Kidney capillary endothelial cell (primary cell): ENCODE results near the gene NR1H4.
"Not testable (repeated sequence)": the region's sequence is repeated elsewhere in the genome, so short reads cannot be mapped to it uniquely, and the experiment has no call there.

Experiments
- DNase-seq: peaks from one replicate; pipeline ENCODE4 v3.0.0-alpha.2; 2018; ENCODE audit warnings: low spot score

The NR1H4 gene

DNA sequence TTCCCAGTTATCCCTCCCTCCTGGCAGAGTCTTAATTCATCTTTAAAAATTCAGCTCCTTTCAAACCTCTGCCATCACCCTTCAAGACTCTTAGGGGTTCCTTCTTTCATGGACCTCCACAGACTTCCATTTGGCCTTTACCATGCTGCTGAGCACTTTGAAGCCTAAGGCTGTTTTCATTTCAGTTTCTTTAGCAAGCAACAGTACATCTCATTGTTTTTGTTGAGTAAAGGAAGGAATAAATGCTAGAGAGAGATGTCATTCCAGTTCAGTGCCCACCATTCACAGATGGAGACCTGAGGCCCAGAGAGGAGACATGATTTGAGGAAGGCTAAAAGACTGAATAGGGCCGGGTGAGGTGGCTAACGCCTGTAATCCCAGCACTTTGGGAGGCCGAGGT lies 98.5 kb downstream of the NR1H4 start:
- no peak for DNase-seq

DNA sequence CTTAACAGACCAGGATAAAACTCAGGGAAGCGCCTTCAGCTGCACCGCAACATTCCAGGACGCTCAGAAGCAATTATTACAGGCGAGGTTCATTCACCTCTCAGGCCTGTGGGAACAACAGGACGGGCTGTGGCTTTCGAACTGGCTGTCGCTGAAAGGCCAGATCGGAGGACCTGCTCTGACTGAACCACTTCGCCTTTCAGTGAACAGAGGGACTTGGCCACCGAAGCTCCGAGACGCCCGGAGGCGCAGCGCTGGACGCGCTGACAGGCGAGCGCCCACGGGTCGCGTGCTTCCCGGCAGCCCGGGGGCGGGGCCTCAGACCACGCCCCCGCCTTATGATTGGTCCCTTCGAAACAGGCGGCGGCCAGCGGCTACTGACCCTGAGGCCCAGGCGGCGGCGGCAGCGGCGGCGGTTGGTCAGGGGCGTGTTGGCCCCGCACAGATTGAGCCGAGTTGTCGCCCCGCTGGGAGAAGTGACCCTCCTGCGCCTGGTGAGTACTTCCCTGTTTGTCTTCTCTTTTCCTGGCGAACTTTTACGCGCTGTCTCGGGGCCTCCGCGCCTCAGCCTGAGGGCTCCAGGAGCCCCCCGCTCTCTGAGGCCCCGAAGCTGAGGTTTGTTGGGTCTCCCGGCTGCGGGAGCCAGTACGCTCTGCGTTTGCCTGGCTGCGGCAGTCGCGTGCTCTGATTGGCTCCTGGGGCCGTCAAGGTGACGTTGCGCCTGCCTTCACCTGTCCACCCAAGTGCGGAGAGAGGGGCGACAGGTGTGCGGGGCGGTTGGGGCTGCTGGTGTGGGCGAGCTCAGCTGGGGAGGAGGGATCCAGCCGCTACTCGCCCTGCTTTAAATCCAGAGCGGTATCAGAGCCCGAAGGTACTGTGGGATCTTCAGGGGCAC lies 99.9 kb downstream of the NR1H4 start, which contains the start of gene GAS2L3:
Gene GAS2L3, plus strand, starts transcription at position 393 of the 895 bp plus-strand sequence. CDS start 21,221 bp downstream, outside the sequence.
- peak; percentile 90 for DNase-seq

DNA sequence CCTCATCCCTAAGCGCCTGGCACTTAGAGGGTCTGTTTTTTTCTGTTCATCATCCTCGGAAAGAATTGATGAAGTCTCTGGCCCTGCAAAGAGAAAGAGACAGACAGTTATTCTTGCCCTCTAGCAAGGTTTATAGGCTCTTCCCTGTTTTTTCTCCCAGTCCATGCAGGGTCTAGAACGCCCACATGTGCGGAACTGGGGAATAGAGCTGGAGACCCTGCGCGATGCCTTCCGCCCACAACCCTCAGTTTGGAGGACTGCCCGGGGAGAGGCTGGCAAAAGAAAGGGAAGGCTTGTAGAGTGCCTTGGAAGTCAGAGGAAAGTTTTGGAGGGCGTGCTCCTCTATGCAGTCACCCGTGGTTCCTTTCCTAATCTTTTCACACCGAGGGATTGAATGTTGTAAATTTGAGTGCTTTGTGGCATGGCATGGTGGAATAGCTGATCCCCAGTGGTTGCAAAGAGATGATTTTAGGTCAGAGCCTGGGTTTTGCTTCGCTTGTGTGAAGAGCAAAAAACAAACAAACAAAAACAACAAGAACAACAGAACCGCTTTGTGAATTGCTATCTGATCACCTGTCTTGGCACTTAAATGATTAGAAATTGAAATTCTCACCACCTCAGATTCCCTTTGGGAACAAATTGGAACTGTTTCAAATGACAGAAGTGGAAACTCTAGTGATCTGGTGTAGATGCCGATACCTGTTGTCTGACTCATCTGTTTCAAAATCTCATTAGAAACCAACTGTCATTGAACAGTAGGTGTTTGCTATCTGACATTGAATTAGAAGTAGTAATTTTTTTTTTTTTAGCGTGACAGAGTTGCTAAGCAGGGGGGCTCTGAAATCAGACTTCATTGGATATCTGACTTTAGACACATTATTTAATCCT lies 100.8 kb downstream of the NR1H4 start:
- no peak for DNase-seq

DNA sequence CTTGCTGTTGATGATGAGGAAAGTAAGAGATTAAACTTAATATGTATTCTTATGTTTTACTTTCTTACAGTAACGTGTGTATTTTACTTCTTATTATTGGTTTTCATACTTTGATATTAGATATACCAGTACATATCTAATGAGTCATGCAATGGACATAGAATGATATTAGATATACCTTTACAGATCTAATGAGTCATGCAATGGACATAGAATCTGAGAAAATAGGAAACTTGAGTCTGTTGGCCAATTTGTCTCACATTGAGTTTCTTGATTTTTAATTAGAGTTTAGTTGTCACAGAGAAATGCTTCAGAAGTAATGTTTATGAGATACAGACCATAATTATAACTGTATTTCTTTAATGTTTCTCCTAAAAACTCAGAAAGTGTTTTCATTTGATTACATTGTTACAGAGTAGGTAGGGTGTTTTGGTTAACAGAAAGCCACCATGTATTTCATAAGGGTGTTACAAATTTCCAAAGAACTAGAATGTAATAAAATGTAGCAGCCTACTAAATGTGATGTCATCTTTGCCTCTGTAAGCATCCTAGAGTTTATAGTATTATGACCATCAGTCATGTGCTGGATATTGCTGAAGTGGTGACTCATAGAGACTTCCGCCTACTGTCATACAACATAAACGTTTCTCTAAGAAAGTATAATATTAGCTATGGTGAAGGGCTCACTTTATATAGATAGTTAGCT lies 102.8 kb downstream of the NR1H4 start:
- DNase-seq: peak; percentile 88

DNA sequence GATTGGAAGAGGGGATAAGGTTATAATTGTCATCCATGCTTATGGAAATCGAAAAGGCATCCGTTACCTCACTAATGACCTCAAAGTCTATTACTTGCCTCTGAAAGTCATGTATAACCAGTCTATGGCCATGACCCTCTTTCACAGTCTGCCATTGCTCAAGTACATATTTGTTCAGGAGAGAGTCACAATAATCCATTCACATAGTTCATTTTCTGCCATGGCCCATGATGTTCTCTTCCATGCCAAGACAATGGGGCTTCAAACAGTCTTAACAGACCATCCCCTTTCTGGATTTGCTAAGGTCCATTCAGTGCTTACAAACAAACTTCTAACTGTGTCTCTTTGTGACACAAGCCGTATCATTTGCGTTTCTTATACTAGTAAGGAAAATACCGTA lies 105.3 kb downstream of the NR1H4 start:
- no peak for DNase-seq

DNA sequence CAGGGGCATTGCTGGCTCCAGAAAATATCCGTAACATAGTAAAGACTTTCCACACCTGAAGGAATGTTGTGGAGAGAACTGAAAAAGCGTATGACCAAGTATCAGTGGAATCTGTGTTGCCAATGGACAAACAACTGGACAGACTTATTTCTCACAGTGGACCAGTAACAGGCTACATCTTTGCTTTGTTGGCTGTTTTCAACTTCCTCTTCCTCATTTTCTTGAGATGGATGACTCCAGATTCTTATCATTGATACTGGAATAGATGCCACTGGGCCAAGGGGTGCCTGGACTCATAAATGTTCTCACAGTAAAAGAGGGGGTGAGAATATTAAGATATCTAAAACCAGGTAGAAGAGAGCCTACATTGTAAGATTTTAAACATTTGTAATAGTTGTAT lies 106.2 kb downstream of the NR1H4 start:
- no peak for DNase-seq

DNA sequence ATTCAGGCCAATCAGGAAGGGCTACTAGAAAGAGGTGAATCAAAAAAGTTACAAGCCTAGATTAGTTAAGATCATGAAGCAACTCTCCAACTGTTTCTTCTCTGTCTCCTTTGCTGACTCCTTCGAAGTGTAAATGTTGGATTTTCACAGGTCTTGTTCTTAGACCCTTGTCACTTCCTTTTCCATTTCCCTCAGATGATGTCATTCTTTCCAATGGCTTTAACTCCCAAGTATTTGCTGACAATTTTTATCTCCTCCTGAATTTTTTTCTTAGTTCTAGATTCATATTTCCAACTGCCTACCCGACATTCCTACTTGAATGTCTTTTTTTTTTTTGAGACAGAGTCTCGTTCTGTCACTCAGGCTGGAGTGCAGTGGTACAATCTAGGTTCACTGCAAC lies 110.6 kb downstream of the NR1H4 start:
- DNase-seq: peak; percentile 59

DNA sequence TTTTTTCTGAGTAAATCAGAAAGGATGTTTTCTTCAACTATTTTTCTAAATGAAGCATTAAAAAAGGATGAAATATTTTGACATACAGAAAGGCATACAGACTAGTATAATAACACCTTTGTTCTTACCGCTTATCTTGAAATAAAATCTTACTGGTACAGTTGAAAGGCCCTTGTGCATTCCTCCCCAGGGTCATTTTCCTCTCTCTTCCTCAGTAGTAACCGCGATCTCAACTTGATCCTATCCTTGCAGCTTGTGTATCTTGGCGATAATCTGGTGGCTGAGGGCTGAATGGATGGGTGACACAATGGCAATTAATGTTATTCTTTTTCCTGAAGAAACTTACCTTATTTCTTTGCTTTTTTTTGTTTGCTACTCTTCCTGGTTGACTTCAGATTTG lies 118.3 kb downstream of the NR1H4 start:
- DNase-seq: no peak

DNA sequence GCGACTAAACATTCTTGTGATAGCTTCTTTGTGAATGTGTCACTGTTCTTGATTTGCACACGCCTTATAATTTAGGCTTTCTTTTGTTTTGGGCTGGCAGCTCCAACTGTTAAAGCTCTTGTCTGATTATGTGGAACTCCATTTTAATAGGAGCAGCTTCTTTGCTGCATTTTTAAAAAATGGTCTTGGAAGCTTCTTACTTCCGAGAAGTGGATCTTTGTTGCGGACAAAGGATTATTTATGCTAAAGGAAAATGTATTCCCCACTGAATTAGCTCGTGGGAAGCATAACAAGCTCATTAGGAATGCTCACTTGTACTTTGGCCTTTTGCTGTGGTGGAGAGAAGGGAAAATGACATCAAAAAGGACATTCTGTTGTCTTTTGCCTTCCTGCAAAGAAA lies 119.8 kb downstream of the NR1H4 start:
- peak; percentile 10 for DNase-seq

DNA sequence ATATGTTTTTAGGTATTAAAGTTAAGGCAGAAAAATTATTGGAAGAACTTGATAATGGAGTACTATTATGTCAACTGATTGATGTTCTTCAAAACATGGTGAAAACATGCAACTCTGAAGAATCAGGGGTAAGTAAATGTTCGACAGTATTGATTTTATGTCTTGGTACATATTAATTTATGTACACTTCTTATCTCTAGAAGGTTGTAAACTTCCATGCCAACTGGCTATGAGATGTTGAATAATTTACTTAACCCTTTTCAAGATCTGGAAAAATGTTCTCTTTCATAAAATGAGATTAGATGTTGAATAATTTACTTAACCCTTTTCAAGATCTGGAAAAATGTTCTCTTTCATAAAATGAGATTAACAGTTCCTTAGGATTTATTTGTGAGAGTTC lies 128.0 kb downstream of the NR1H4 start:
- no peak for DNase-seq

DNA sequence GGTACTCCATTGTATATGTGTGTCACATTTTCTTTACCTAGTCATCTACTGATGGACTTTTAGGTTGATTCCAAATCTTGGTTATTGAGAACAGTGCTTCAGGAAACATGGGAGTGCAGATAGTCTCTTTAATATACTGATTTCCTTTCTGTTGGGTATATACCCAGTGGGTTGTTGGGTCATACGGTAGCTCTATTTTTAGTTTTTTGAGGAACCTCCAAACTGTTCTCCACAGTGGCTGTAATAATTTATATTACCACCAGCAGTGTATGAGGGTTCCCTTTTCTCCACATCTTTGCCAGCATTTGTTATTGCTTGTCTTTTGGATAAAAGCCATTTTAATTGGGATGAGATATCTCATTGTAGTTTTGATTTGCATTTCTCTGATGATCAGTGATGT lies 129.3 kb downstream of the NR1H4 start:
- not testable (repeated sequence) for DNase-seq

DNA sequence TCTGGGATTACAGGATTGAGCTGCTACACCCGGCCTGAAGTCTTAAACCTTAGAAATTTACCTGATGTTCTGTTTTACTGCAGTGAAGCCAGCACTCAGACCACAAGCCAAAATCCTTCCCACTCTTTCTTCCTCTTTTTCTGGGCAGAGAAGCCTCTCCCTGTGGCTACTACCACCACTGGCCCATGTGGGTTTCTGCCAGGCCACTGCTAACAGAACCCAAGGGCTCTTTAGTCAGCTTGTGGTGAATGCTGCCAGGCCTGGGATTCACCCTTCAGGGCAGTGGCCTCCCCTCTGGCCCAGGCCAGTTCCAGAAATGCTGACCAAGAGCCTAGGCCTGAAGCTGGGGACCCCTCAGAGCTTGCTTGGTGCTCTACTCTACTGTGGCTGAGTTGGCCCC lies 135.1 kb downstream of the NR1H4 start:
- no peak for DNase-seq

DNA sequence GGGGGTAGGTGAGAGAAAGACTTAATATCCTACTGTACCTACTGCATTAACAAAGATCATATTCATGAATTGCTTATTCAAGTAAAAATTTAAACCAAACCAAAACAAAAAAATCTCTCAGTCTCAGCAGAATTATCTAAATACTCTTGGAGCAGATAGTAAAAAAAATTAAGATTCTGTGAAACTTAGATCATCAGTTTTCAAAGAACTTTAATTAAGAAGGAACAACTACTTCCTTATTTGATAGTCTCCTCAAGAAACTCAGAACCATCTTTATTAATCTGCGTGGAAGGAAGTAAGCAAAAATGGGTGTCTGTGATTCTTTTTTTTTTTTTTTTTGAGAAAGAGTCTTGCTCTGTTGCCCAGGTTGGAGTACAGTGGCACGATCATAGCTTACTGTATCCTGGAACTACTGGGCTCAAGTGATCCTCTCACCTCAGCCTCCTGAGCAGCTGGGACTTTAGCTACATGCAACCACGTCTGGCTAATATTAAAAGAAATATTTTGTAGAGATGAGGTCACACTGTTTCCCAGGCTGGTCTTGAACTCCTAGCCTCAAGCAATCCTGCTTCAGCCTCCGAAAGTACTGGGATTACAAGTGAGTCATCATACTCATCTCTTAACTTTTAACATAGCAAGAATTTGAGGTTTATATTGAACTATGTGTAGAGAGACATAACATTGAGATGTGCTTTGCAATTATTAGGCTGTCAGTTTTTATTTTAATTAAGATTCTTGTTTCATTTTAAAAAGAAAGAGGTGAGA lies 137.2 kb downstream of the NR1H4 start:
- DNase-seq: no peak

DNA sequence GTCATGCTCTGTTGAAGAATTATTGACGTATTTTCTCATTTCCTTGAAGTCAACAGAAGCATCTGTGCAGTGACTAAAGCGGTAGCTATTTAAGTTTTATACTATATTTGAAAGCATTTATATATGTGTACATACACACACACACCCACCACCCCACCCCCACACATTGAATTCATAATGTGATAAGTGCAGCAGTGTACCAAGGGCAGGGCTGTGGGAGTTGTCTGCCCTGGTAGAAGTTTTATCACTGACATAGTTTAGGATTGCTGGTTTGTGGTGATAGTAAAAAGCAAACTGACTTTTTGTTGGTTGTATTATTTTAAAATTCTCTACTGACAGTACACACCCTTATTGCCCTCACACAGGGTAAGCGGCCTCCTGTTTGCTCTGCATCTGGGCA lies 138.9 kb downstream of the NR1H4 start:
- no peak for DNase-seq
